G401 (cell line): Measurements from ENCODE around the gene IGIP. TPM values are rescaled to one million over a fixed set of nuclear protein-coding genes. Genes with fewer than 3 reads are reported as not detected.
A peak's percentile ranks its signal among the peaks of the same experiment; 100 is the strongest.

Experiments
- DNase-seq: peaks from one replicate; pipeline ENCODE4 v3.0.0-alpha.2; 2015; ENCODE audit warnings: low spot score
- in situ Hi-C: cut with HindIII; loops from 2 replicates; pipeline ENCODE4 v1.10.0; 2016; ENCODE audit warnings: low sequenced_read_pairs, mixed read lengths
- total RNA-seq: library from RNA; depleted of rRNA; stranded (reverse); fragments of >200 nt; shearing (Covaris generic); gene quantifications from 2 replicates; pipeline ENCODE4 v1.2.3, GENCODE V29; 2014

IGIP gene
- total RNA-seq, 1 experiment from 2014 or later: 0.24 TPM

GRCh38 chr5:140133514-140134167 lies 7.9 kb downstream of the IGIP start:
- DNase-seq: no peak
- in situ Hi-C loops: no loop called here

GRCh38 chr5:140134277-140134935 lies 8.7 kb downstream of the IGIP start:
- no peak for DNase-seq
- in situ Hi-C loops: no loop called here

- DNase-seq: no peak
- in situ Hi-C loops: no loop called here
Measured at GRCh38 chr5:140135127-140135526, 9.4 kb downstream of the IGIP start.

- in situ Hi-C loops: no loop called here
- no peak for DNase-seq
Measured at GRCh38 chr5:140136624-140137023, 10.9 kb downstream of the IGIP start.

GRCh38 chr5:140140435-140140834 lies 14.7 kb downstream of the IGIP start:
- in situ Hi-C loops: no loop called here
- DNase-seq: no peak

GRCh38 chr5:140141241-140141640 lies 15.5 kb downstream of the IGIP start:
- DNase-seq: no peak
- in situ Hi-C loops: no loop called here

GRCh38 chr5:140142246-140142645 lies 16.5 kb downstream of the IGIP start:
- no peak for DNase-seq
- in situ Hi-C loops: no loop called here

- in situ Hi-C loops: no loop called here
Measured at GRCh38 chr5:140142856-140143255, 17.1 kb downstream of the IGIP start.

GRCh38 chr5:140143521-140144258 lies 18.0 kb downstream of the IGIP start:
- no peak for DNase-seq
- in situ Hi-C loops: no loop called here

More at GRCh38 chr5:140142856-140143255, 17.1 kb downstream of the IGIP start:
- DNase-seq: no peak

GRCh38 chr5:140145256-140145655 lies 19.5 kb downstream of the IGIP start:
- in situ Hi-C loops: no loop called here
- DNase-seq: no peak

GRCh38 chr5:140145818-140146522 lies 20.2 kb downstream of the IGIP start:
- DNase-seq: peak; percentile 52
- in situ Hi-C loops: no loop called here

GRCh38 chr5:140146523-140146842 lies 20.7 kb downstream of the IGIP start:
- in situ Hi-C loops: no loop called here
- DNase-seq: peak; percentile 30

- in situ Hi-C loops: no loop called here
- DNase-seq: no peak
Measured at GRCh38 chr5:140147460-140147859, 21.7 kb downstream of the IGIP start.

GRCh38 chr5:140148508-140148907 lies 22.8 kb downstream of the IGIP start:
- in situ Hi-C loops: no loop called here
- DNase-seq: peak; percentile 35

GRCh38 chr5:140150201-140150600 lies 24.5 kb downstream of the IGIP start:
- in situ Hi-C loops: no loop called here
- DNase-seq: no peak

GRCh38 chr5:140151144-140152021 lies 25.6 kb downstream of the IGIP start:
- no peak for DNase-seq
- in situ Hi-C loops: no loop called here

GRCh38 chr5:140152022-140152999 lies 26.6 kb downstream of the IGIP start:
- in situ Hi-C loops: no loop called here

GRCh38 chr5:140153255-140153654 lies 27.5 kb downstream of the IGIP start:
- in situ Hi-C loops: no loop called here

More at GRCh38 chr5:140152022-140152999, 26.6 kb downstream of the IGIP start:
- no peak for DNase-seq

More at GRCh38 chr5:140153255-140153654, 27.5 kb downstream of the IGIP start:
- no peak for DNase-seq
